A673 (cell line): ENCODE data around the gene KCNQ1OT1. TPM values are rescaled to one million over a fixed set of nuclear protein-coding genes. Genes with fewer than 3 reads are reported as not detected.

Source experiments
- BruUV-seq: library from RNA; stranded (reverse); fragments of 400-500 nt; replicated peaks from 2 replicates; lab custom pipeline; 2021; lab: Mats Ljungman, UMichigan
- CTCF ChIA-PET: fragments of 300-600 bp; sonication (Branson Sonifier 250); formaldehyde crosslinking; loops from one replicate; lab custom pipeline; 2022; ENCODE audit warnings: antibody characterized with exemption; lab: Charles Lee
- POLR2A ChIA-PET: fragments of 300-600 bp; sonication (Branson Sonifier 250); formaldehyde crosslinking; loops from one replicate; lab custom pipeline; 2022; ENCODE audit warnings: antibody characterized with exemption; ENCODE audit not compliant: low non-redundant PET; lab: Charles Lee
- DNase-seq: peaks from one replicate; pipeline ENCODE4 v3.0.0-alpha.2; 2015; ENCODE audit warnings: low spot score
- H3K27ac ChIP-seq: fragments of 200-600 bp; sonication (generic); 2 replicates; pipeline ENCODE4 v1.5.1; 2016; ENCODE audit warnings: mixed run types, low read depth, mild to moderate bottlenecking, mixed read lengths, antibody characterized with exemption, low read length; ENCODE audit not compliant: poor library complexity, severe bottlenecking
- H3K27me3 ChIP-seq: fragments of 200-600 bp; sonication (generic); replicated peaks from 2 replicates; pipeline ENCODE4 v1.6.1; 2017; ENCODE audit warnings: mixed run types, low read depth, mild to moderate bottlenecking, mixed read lengths, antibody characterized with exemption, low read length; ENCODE audit not compliant: insufficient read depth, poor library complexity
- H3K36me3 ChIP-seq: fragments of 200-600 bp; sonication (generic); 2 replicates; pipeline ENCODE4 v1.6.1; 2016; ENCODE audit warnings: mixed run types, mild to moderate bottlenecking, mixed read lengths, antibody characterized with exemption, low read length; ENCODE audit not compliant: insufficient read depth, poor library complexity, severe bottlenecking
- H3K4me1 ChIP-seq: fragments of 200-600 bp; sonication (generic); 2 replicates; pipeline ENCODE4 v1.6.1; 2017; ENCODE audit warnings: mixed run types, mild to moderate bottlenecking, mixed read lengths, antibody characterized with exemption, low read length; ENCODE audit not compliant: insufficient read depth, poor library complexity, severe bottlenecking
- H3K4me3 ChIP-seq: fragments of 200-600 bp; sonication (generic); 2 replicates; pipeline ENCODE4 v1.5.1; 2016; ENCODE audit warnings: low read depth, mixed run types, mild to moderate bottlenecking, mixed read lengths, low read length; ENCODE audit not compliant: poor library complexity, severe bottlenecking
- H3K9me3 ChIP-seq: fragments of 200-600 bp; sonication (generic); 2 replicates; pipeline ENCODE4 v1.6.1; 2016; ENCODE audit warnings: mixed run types, low read depth, mild to moderate bottlenecking, mixed read lengths, antibody characterized with exemption, low read length; ENCODE audit not compliant: poor library complexity, severe bottlenecking
- EZH2 ChIP-seq: fragments of 200-600 bp; sonication (generic); IDR thresholded peaks from 2 replicates; pipeline ENCODE4 v1.6.1; 2017; ENCODE audit warnings: borderline replicate concordance, low read depth, mild to moderate bottlenecking, mixed read lengths, antibody characterized with exemption, low read length; ENCODE audit not compliant: poor library complexity, severe bottlenecking
- intact Hi-C: fragments of 100-400 bp; cut with micrococcal nuclease; formaldehyde crosslinking; loops from one replicate; pipeline ENCODE4 v1.10.0; 2022; ENCODE audit not compliant: unreplicated experiment
- total RNA-seq: library from RNA; stranded (reverse); gene quantifications from 2 replicates; pipeline ENCODE4 v1.2.3, GENCODE V29; 2021
- TF ChIP-seq, protein P1 (sequence below): fragments of 300-800, 200-600 bp; sonication (generic); conservative IDR thresholded peaks from 2 replicates; pipeline ENCODE4 v1.5.1; 2017; ENCODE audit warnings: low read depth, mild to moderate bottlenecking, antibody characterized with exemption, low read length, moderate library complexity, mixed read lengths

KCNQ1OT1 gene
- total RNA-seq, 1 experiment from 2014 or later, result 4.0 TPM

DNA sequence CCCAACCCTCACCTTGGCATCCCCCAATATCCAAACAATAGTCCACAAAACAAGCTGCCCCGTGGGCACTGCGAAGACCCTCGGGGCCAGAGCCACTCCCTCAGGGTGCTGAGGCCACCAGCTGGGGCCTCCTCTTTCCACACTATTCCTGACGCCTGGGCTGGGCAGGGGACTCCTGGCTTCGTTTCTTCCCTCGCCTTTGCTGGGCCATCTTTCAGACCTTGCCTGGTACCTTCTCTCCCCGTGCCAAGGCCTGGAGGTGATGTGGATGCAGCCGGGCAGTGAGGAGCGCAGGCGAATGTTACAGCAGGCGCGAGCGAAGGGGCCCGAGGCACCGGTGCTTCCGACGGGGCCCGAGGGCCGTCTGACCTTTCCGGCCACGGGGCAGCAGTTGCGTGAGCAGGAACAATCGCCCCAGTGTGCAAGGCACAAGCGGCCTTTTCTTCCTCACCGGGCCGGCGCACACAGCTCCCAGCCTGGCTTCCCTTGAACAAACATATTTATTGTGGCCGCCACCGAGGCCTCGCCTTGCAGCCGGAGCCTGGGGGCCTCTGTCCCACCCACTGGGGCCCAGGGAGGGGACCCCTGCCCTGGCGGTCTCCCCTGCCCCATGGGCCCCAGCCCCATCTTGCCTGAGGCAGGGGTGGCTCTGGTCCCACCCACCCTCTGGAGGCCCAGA, 32.6 kb upstream of the KCNQ1OT1 start:
- no TSS peak for BruUV-seq
- H3K27ac ChIP-seq, result no peak overlapping the region
- H3K27me3 ChIP-seq, result no peaks in the 10 kb centered on the region
- ChIA-PET CTCF (no interaction called here), POLR2A (no interaction called here)
- intact Hi-C loops, result no loop called here
- H3K4me1 ChIP-seq, result no peaks in the 10 kb centered on the region
- H3K4me3 ChIP-seq, result no peak overlapping the region
- no peaks in the 10 kb centered on the region for H3K9me3 ChIP-seq
- no peaks in the 10 kb centered on the region for H3K36me3 ChIP-seq
- DNase-seq, result no peak
- TF ChIP-seq, protein P1, sequence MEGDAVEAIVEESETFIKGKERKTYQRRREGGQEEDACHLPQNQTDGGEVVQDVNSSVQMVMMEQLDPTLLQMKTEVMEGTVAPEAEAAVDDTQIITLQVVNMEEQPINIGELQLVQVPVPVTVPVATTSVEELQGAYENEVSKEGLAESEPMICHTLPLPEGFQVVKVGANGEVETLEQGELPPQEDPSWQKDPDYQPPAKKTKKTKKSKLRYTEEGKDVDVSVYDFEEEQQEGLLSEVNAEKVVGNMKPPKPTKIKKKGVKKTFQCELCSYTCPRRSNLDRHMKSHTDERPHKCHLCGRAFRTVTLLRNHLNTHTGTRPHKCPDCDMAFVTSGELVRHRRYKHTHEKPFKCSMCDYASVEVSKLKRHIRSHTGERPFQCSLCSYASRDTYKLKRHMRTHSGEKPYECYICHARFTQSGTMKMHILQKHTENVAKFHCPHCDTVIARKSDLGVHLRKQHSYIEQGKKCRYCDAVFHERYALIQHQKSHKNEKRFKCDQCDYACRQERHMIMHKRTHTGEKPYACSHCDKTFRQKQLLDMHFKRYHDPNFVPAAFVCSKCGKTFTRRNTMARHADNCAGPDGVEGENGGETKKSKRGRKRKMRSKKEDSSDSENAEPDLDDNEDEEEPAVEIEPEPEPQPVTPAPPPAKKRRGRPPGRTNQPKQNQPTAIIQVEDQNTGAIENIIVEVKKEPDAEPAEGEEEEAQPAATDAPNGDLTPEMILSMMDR, result no peak
- TF ChIP-seq EZH2, result no peak

DNA sequence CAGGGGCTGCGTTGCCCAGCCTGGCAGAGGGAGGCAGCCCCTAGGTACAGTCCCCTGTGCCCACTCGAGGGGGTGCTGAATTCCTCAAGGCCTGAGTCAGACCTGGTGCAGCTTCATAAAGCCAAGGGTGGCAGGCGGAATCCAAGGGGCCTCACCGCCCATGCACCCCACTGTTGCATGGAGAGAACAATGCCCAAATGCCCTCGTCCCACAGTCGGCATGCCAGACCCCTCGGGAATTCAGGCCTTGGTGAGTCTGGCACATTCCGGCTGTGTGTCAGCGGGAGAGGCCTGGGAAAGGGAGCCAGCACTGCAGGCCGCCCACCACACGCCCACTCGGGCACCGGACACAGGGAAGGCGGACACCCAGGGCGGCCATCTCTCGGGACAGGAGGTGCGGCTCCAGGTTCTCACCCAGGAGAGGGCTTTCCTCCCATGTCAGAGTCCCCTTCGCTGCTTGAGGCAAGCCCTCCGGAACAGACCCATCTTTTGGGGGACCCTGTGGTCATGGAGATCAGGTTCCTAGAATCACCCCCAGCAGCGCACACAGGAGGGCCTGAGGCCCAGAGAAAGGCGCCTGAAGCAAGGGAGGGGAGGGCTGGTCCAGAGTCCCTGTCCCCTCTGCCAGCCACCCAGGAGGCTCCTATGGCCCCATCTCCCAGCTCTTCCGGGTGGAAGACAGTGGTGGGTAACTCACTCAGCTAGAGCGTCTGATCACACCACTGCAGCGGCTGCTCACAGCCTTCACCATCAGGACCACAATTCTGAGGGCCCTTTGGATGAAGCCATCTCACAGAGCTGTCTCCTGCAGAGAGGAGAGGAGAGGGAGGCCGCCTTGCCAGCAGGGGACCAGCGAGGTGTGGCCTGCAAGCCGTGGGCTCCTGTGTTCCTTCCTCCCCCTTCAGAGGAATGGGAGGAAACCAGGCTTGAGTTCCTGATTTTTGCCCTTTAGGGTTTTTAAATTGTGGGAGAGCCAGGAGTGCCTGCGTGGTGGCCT, 31.6 kb upstream of the KCNQ1OT1 start:
- DNase-seq, result no peak
- Histone ChIP-seq H3K9me3 (no peaks in the 10 kb centered on the region), H3K27ac (no peak overlapping the region), H3K4me1 (no peaks in the 10 kb centered on the region), H3K4me3 (no peak overlapping the region), H3K27me3 (no peaks in the 10 kb centered on the region), H3K36me3 (no peaks in the 10 kb centered on the region)
- TF ChIP-seq EZH2, result no peak
- TF ChIP-seq, protein P1, result no peak
- CTCF ChIA-PET, result no interaction called here
- BruUV-seq, result no TSS peak
- intact Hi-C loops, result no loop called here
- POLR2A ChIA-PET, result no interaction called here

DNA sequence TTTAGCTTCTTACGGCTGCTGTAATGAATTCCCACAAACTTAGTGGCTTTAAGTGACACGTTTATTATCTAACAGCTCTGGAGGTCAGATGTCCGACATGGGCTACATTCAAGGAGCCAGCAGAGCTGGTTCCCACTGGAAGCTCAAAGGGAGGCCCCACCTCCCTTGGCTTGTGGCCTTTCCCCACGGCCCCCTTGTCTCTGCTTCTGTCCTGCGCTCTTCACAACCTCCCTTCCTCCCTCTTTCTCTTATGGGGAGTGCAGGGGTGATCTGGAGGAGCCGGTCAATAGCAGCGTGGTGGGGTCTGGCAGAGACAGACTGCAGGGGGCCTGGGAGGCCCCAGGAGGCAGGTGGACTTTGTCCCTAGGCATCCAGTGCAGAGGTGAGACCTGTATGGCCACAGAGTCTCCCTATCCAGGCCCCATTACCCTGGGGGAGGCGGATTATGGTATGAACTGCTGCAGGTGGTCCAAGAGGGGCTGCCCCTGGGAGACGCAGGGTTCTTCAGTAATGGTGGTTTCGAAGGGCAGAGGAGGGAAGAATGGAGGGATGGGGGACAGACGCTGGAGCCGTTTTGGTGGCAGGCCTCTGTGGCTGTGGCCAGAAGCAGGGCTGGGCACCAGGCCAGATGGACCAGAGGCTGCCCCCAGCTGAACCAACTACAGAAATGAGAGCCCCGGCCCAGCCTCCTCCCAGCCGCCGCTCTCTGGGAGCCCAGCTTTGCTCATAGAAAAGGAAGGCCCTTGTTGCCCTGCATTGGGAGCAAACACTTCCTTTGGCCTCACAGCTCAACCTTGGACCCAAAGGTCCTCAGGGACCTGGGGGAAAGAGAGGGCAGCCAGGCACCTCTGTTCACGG, 30.7 kb upstream of the KCNQ1OT1 start:
- POLR2A ChIA-PET, result no interaction called here
- DNase-seq, result no peak
- CTCF ChIA-PET, result no interaction called here
- Histone ChIP-seq H3K4me3 (no peak overlapping the region), H3K9me3 (no peaks in the 10 kb centered on the region), H3K27ac (no peak overlapping the region), H3K36me3 (no peaks in the 10 kb centered on the region), H3K27me3 (no peaks in the 10 kb centered on the region), H3K4me1 (no peaks in the 10 kb centered on the region)
- TF ChIP-seq, protein P1, result no peak
- no peak for TF ChIP-seq EZH2
- intact Hi-C loops, result no loop called here
- no TSS peak for BruUV-seq
